HEK293 (cell line): ENCODE measurements around the gene ANO9.

Experiments used
- CTCF ChIA-PET: fragments of 350-600 bp; formaldehyde crosslinking; extraction: SDS; loops from one replicate; lab custom pipeline; 2021; ENCODE audit warnings: antibody characterized with exemption; lab: Yijun Ruan, JAX
- POLR2A ChIA-PET: fragments of 300-600 bp; formaldehyde crosslinking; extraction: SDS; loops from one replicate; lab custom pipeline; 2020; ENCODE audit warnings: antibody characterized with exemption, inconsistent platforms; lab: Yijun Ruan, JAX
- H3K27ac ChIP-seq: fragments of 200-500 bp; sonication (Bioruptor generic); 2 replicates; pipeline ENCODE4 v1.5.1; 2014; ENCODE audit warnings: low read depth, low read length, control low read depth, inconsistent platforms; ENCODE audit errors: extremely low read depth
- H3K36me3 ChIP-seq, 2 experiments: fragments of 200-500 bp in 1 of 2; sonication (Bioruptor generic) in 1 of 2; 1 replicate in 1 of 2; 2 replicates in 1 of 2; pipeline ENCODE4 v1.5.1; 2014 to 2017; ENCODE audit warnings: inconsistent platforms in 2 of 2, low read length in 2 of 2; ENCODE audit not compliant: control insufficient read depth in 2 of 2, insufficient read depth in 1 of 2
- H3K4me1 ChIP-seq: fragments of 200-500 bp; sonication (Bioruptor generic); 2 replicates; pipeline ENCODE4 v1.5.1; 2014; ENCODE audit warnings: mild to moderate bottlenecking, low read length, inconsistent platforms; ENCODE audit not compliant: control insufficient read depth, insufficient read depth
- H3K4me3 ChIP-seq: 2 replicates; pipeline ENCODE4 v1.5.1; 2011; ENCODE audit warnings: low read depth, mild to moderate bottlenecking, control low read depth, low read length, moderate library complexity
- H3K9me3 ChIP-seq: fragments of 200-500 bp; sonication (Bioruptor generic); 2 replicates; pipeline ENCODE4 v1.5.1; 2014; ENCODE audit warnings: low read depth, low read length, inconsistent platforms; ENCODE audit not compliant: control insufficient read depth, insufficient read depth
- ELK4 ChIP-seq: IDR thresholded peaks from 2 replicates; pipeline ENCODE4 v1.6.1; 2011; ENCODE audit warnings: mild to moderate bottlenecking, low read depth, low read length, borderline replicate concordance
- PATZ1 ChIP-seq: fragments of 450-650 bp; formaldehyde crosslinking; IDR thresholded peaks from 2 replicates; pipeline ENCODE4 v1.5.1; 2016; ENCODE audit warnings: missing biosample characterization, missing genetic modification characterization
- PBX3 ChIP-seq: sonication (generic); formaldehyde crosslinking; IDR thresholded peaks from 2 replicates; pipeline ENCODE4 v1.8.1; 2022; ENCODE audit warnings: mild to moderate bottlenecking, moderate library complexity, missing genetic modification reagents
- ZFHX2 ChIP-seq: fragments of 450-650 bp; formaldehyde crosslinking; conservative IDR thresholded peaks from 2 replicates; pipeline ENCODE4 v1.5.1; 2016; ENCODE audit warnings: missing biosample characterization, missing genetic modification characterization
- ZNF16 ChIP-seq: fragments of 450-650 bp; formaldehyde crosslinking; IDR thresholded peaks from 2 replicates; pipeline ENCODE4 v1.5.1; 2016; ENCODE audit warnings: low read depth, missing biosample characterization, missing genetic modification characterization
- ZNF184 ChIP-seq: fragments of 450-650 bp; IDR thresholded peaks from 2 replicates; pipeline ENCODE4 v1.5.1; 2018; ENCODE audit warnings: missing biosample characterization, mild to moderate bottlenecking, missing genetic modification characterization
- ZNF24 ChIP-seq: fragments of 450-650 bp; formaldehyde crosslinking; IDR thresholded peaks from 2 replicates; pipeline ENCODE4 v1.5.1; 2016; ENCODE audit warnings: missing biosample characterization, missing genetic modification characterization
- ZNF280D ChIP-seq: fragments of 450-650 bp; formaldehyde crosslinking; IDR thresholded peaks from 2 replicates; pipeline ENCODE4 v1.5.1; 2016; ENCODE audit warnings: missing biosample characterization, missing genetic modification characterization
- ZNF311 ChIP-seq: fragments of 450-650 bp; formaldehyde crosslinking; IDR thresholded peaks from 2 replicates; pipeline ENCODE4 v1.5.1; 2017; ENCODE audit warnings: missing biosample characterization, missing genetic modification characterization, borderline replicate concordance
- ZNF350 ChIP-seq: fragments of 450-650 bp; formaldehyde crosslinking; IDR thresholded peaks from 2 replicates; pipeline ENCODE4 v1.5.0; 2017; ENCODE audit warnings: missing biosample characterization, mild to moderate bottlenecking, missing genetic modification characterization
- ZNF521 ChIP-seq: fragments of 450-650 bp; formaldehyde crosslinking; IDR thresholded peaks from 2 replicates; pipeline ENCODE4 v1.5.1; 2017; ENCODE audit warnings: missing biosample characterization, mild to moderate bottlenecking, missing genetic modification characterization
- ZNF555 ChIP-seq: fragments of 450-650 bp; formaldehyde crosslinking; conservative IDR thresholded peaks from 2 replicates; pipeline ENCODE4 v1.5.1; 2017; ENCODE audit warnings: missing biosample characterization, mild to moderate bottlenecking, missing genetic modification characterization, inconsistent platforms
- ZNF571 ChIP-seq: fragments of 450-650 bp; formaldehyde crosslinking; IDR thresholded peaks from 2 replicates; pipeline ENCODE4 v1.5.0; 2017; ENCODE audit warnings: missing biosample characterization, missing genetic modification characterization
- ZNF776 ChIP-seq: fragments of 450-650 bp; formaldehyde crosslinking; IDR thresholded peaks from 2 replicates; pipeline ENCODE4 v1.5.0; 2017; ENCODE audit warnings: missing biosample characterization, missing genetic modification characterization, borderline replicate concordance
- ZNF777 ChIP-seq: fragments of 450-650 bp; formaldehyde crosslinking; IDR thresholded peaks from 2 replicates; pipeline ENCODE4 v1.5.1; 2017; ENCODE audit warnings: missing biosample characterization, missing genetic modification characterization, borderline replicate concordance
- ZNF830 ChIP-seq: fragments of 450-650 bp; IDR thresholded peaks from 2 replicates; pipeline ENCODE4 v1.5.0; 2018; ENCODE audit warnings: missing biosample characterization, missing genetic modification characterization, low read depth, mild to moderate bottlenecking, moderate library complexity
- ZSCAN16 ChIP-seq: fragments of 450-650 bp; formaldehyde crosslinking; IDR thresholded peaks from 2 replicates; pipeline ENCODE4 v1.5.1; 2016; ENCODE audit warnings: missing biosample characterization, missing genetic modification characterization
- TF ChIP-seq, protein P1 (sequence below): fragments of 450-650 bp; formaldehyde crosslinking; IDR thresholded peaks from 2 replicates; pipeline ENCODE4 v1.5.1; 2016; ENCODE audit warnings: missing biosample characterization, missing genetic modification characterization
- TF ChIP-seq, protein P2 (sequence below): fragments of 450-650 bp; formaldehyde crosslinking; IDR thresholded peaks from 2 replicates; pipeline ENCODE4 v1.5.1; 2016; ENCODE audit warnings: missing biosample characterization, missing genetic modification characterization
- TF ChIP-seq, protein P3 (sequence below): fragments of 450-650 bp; formaldehyde crosslinking; IDR thresholded peaks from 2 replicates; pipeline ENCODE4 v1.5.1; 2016; ENCODE audit warnings: missing biosample characterization, missing genetic modification characterization

ANO9 gene

DNA sequence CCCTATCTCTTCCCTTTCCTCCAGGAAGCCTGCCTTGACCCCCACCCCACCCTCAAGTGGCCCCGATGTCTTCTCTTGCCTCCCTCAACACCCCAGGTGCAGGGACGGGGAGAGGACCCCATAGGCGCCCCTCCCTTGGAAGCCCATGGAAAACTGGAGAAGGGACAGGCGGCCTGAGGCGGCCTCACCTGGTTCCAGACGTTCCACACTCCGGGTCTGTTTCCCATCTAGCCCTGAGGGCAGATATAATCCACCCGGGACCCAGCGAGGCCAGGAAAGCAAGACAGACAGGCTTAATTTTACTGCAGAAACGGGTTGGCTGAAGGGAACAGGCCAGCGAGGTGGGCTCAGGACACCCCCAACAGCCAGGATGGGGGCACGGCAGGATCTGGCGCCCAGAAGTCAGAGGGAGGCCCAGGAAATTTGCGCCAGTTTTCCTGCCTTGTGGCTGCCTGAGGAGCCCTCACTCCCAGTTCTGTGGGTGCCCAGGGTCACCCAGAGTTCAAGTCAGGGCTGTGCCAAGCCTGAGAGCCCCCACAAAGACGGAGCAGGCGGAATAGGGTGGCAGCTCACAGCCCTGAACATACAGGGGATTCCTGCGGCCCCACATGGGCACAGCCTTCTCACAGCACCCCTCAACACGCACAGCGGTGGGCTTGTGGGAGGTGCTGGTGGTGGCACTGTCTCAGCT, 24.0 kb downstream of the ANO9 start:
- Histone ChIP-seq H3K27ac (no peak overlapping the region), H3K4me3 (no peak overlapping the region; the same call in 1 of the 2 replicates), H3K36me3 (no peaks in the 10 kb centered on the region), H3K9me3 (no peaks in the 10 kb centered on the region), H3K4me1 (no peaks in the 10 kb centered on the region)
- POLR2A ChIA-PET = interaction anchor here (1.3 kb wide), 1 partner anchor 11 kb away, joined by 3 read pairs; no protein-coding TSS in a partner anchor
- CTCF ChIA-PET = no interaction called here
- TF ChIP-seq, protein P1, sequence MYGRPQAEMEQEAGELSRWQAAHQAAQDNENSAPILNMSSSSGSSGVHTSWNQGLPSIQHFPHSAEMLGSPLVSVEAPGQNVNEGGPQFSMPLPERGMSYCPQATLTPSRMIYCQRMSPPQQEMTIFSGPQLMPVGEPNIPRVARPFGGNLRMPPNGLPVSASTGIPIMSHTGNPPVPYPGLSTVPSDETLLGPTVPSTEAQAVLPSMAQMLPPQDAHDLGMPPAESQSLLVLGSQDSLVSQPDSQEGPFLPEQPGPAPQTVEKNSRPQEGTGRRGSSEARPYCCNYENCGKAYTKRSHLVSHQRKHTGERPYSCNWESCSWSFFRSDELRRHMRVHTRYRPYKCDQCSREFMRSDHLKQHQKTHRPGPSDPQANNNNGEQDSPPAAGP = no peak
- TF ChIP-seq ZNF16 (no peak), ZNF555 (tag by site-specific recombination) (no peak)
- TF ChIP-seq, all 188 proteins: peak for 0

DNA sequence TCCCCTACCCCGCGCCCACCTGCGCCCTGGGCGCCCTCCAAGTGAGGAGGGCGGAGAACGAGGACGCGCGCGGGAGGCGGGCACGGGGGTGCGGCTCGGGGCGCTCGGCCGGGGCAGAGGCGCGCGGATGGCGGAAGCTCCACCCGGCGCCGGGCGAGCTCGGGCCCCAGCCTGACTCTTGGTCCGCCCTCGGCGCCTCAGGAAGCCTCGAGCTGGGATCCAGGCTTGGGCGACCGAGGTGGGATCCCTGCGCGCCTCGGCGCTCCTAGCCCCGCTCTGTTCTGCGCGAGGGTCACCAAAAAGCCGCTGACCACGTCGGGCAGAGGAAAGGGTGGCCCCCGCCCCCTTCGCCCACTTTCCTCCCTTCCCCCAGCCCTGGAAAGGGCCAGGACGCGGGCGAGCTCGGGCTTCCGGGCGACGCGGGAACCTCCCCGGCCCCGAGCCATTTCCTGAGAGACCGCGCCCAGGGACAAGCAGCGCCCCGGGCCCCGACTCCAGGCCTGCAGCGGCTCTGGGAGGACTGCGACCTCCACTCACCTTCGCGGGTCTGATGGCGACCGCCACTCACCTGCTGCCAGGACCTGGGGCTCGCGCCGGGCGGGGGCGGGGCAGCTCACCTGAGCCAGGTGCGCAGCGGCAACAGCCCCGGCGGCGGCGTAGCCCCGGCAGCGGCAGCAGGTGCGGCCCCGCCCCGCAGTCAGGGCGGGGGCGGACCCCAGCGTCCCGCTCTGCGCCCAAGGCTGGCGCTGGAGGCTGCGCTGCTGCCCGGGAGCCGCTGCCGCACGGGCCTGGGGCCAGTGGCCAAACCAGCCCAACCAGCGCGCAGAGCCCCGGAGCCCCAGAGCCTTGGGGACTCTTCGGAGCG, 24.8 kb downstream of the ANO9 start:
- H3K9me3 ChIP-seq = no peaks in the 10 kb centered on the region
- H3K4me1 ChIP-seq = no peaks in the 10 kb centered on the region
- no peaks in the 10 kb centered on the region for H3K36me3 ChIP-seq
- ChIA-PET POLR2A (interaction anchor here (0.8 kb wide), 1 partner anchor 10 kb away, joined by 4 read pairs; no protein-coding TSS in a partner anchor), CTCF (no interaction called here)
- no peak overlapping the region for H3K27ac ChIP-seq
- peak overlapping the region; percentile 39 for H3K4me3 ChIP-seq
- TF ChIP-seq ZNF777 (tag by site-specific recombination) = peak; percentile 28; the same call in 1 of the 2 replicates
- TF ChIP-seq ZNF776 (tag by site-specific recombination) = no peak
- TF ChIP-seq ZNF571 (tag by site-specific recombination) = no peak
- no peak for TF ChIP-seq ZNF311
- no peak for TF ChIP-seq PATZ1 (tag by site-specific recombination)
- 0 out of 2 replicates have a peak, but pooled peaks have one; percentile 14 for TF ChIP-seq ZFHX2 (tag by site-specific recombination)
- no peak for TF ChIP-seq ELK4
- TF ChIP-seq, protein P2, sequence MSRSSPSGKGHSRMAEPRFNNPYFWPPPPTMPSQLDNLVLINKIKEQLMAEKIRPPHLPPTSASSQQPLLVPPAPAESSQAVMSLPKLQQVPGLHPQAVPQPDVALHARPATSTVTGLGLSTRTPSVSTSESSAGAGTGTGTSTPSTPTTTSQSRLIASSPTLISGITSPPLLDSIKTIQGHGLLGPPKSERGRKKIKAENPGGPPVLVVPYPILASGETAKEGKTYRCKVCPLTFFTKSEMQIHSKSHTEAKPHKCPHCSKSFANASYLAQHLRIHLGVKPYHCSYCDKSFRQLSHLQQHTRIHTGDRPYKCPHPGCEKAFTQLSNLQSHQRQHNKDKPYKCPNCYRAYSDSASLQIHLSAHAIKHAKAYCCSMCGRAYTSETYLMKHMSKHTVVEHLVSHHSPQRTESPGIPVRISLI (tag by site-specific recombination) = no peak
- TF ChIP-seq, protein P3, sequence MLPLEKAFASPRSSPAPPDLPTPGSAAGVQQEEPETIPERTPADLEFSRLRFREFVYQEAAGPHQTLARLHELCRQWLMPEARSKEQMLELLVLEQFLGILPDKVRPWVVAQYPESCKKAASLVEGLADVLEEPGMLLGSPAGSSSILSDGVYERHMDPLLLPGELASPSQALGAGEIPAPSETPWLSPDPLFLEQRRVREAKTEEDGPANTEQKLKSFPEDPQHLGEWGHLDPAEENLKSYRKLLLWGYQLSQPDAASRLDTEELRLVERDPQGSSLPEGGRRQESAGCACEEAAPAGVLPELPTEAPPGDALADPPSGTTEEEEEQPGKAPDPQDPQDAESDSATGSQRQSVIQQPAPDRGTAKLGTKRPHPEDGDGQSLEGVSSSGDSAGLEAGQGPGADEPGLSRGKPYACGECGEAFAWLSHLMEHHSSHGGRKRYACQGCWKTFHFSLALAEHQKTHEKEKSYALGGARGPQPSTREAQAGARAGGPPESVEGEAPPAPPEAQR = no peak
- TF ChIP-seq ZNF24 (tag by site-specific recombination) = no peak
- TF ChIP-seq ZSCAN16 = no peak
- TF ChIP-seq ZNF521 (tag by site-specific recombination) = no peak
- no peak for TF ChIP-seq ZNF350 (tag by site-specific recombination)
- 0 out of 2 replicates have a peak, but pooled peaks have one; percentile 15 for TF ChIP-seq PBX3 (CRISPR knock-in tag)
- no peak for TF ChIP-seq ZNF184
- no peak for TF ChIP-seq ZNF280D (tag by site-specific recombination)
- no peak for TF ChIP-seq ZNF830 (tag by site-specific recombination)
